Vagina (tissue), 2 donors: ENCODE measurements around the gene CDH13.

ENCODE experiments used
- CTCF ChIP-seq, 3 experiments: fragments of 450-650 bp in 2 of 3; fragments of 200-600 bp in 1 of 3; sonication (generic) in 1 of 3; IDR thresholded peaks; one replicate each; pipeline ENCODE4 v1.5.1; 2017 to 2019; ENCODE audit warnings: antibody characterized with exemption in 3 of 3, mild to moderate bottlenecking in 2 of 3, moderate library complexity in 2 of 3
- POLR2AphosphoS5 ChIP-seq, 2 donors: sonication (generic); formaldehyde crosslinking; IDR thresholded peaks; one replicate each; pipeline ENCODE4 v1.9.0; 2017; ENCODE audit warnings: antibody characterized with exemption in 2 of 2, mild to moderate bottlenecking in 2 of 2, low read depth in 1 of 2; ENCODE audit not compliant: insufficient read depth in 1 of 2

- TF ChIP-seq CTCF (IDR thresholded peaks at IDR 0.05): peak; percentile 26 to 66 (median 31)
- no peak for TF ChIP-seq POLR2AphosphoS5 (IDR thresholded peaks at IDR 0.05; ENCODE audit: insufficient read depth in 1 of 2, low read depth in 1 of 2)
Measured at GRCh38 chr16:82603784-82604411, 22.9 kb upstream of the CDH13 start.
